ENCODE measurements around the gene PLEKHG2.

DNA sequence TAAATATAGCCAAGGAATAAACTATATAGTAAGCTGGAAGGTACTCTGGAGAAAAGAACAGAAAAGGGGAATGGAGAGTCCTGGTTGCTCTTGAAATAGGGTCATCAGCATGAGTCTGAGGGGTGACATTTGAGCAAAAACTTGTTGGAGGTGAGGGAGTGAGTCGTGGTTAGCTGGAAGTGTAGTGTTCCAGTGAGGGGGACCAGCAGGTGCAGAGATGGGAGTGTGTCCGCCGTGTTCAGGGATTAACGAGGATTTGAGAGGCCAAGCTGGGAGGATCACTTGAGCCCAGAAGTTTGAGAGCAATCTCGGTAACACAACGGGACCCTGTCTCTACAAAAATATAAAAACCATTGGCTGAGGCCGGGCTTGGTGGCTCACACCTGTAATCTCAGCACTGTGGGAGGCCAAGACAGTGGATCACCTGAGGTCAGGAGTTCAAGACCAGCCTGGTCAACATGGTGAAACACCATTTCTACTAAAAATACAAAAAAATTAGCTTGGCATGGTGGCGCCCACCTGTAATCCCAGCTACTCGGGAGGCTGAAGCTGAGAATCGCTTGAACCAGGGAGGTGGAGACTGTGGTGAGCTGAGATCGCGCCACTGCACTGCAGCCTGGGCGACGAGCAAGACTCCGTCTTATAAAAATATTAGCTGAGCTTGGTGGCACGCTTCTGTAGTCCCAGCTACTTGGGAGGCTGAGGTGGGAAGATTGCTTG lies 34.1 kb downstream of the PLEKHG2 start:
- TF ChIP-seq, protein P1, sequence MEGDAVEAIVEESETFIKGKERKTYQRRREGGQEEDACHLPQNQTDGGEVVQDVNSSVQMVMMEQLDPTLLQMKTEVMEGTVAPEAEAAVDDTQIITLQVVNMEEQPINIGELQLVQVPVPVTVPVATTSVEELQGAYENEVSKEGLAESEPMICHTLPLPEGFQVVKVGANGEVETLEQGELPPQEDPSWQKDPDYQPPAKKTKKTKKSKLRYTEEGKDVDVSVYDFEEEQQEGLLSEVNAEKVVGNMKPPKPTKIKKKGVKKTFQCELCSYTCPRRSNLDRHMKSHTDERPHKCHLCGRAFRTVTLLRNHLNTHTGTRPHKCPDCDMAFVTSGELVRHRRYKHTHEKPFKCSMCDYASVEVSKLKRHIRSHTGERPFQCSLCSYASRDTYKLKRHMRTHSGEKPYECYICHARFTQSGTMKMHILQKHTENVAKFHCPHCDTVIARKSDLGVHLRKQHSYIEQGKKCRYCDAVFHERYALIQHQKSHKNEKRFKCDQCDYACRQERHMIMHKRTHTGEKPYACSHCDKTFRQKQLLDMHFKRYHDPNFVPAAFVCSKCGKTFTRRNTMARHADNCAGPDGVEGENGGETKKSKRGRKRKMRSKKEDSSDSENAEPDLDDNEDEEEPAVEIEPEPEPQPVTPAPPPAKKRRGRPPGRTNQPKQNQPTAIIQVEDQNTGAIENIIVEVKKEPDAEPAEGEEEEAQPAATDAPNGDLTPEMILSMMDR (IDR thresholded peaks at IDR 0.05; ENCODE audit: low read depth, low read length) = no peak
- TF ChIP-seq EZH2phosphoT487 (IDR thresholded peaks at IDR 0.05; ENCODE audit: low read depth) = no peak

Data from OCI-LY3 (cell line).